Measurements from ENCODE around the gene FER. TPM values are rescaled to one million over a fixed set of nuclear protein-coding genes. Genes with fewer than 3 reads are reported as not detected.

The FER gene
- polyA plus RNA-seq, 3 donors: 2.4 to 14.7 (median 6.2) TPM

GRCh38 chr5:109163336-109163735, 415.6 kb downstream of the FER start:
- TF ChIP-seq CTCF (IDR thresholded peaks at IDR 0.05): no peak
- H3K27ac Mint-ChIP-seq: no peak overlapping the region
- intact Hi-C loops (cut with micrococcal nuclease): no loop called here
- no peaks in the 10 kb centered on the region for H3K9me3 Mint-ChIP-seq
- H3K36me3 Mint-ChIP-seq: no peaks in the 10 kb centered on the region
- Histone ChIP-seq H2AFZ (ENCODE audit: insufficient read depth, low read depth, low read length, poor library complexity, severe bottlenecking) (no peak overlapping the region), H3K4me3 (replicated peaks in 1 of 3; ENCODE audit: low read depth in 2 of 3, low read length in 3 of 3) (no peak overlapping the region), H3K27ac (ENCODE audit: low read depth in 1 of 2, low read length in 2 of 2) (no peak overlapping the region), H3K9me3 (replicated peaks in 1 of 2; ENCODE audit: control insufficient read depth in 1 of 2, insufficient read depth in 1 of 2, low read length in 2 of 2) (no peaks in the 10 kb centered on the region), H3K36me3 (replicated peaks in 1 of 2; ENCODE audit: control insufficient read depth in 1 of 2, insufficient read depth in 2 of 2, low read length in 2 of 2) (no peaks in the 10 kb centered on the region), H3K4me1 (ENCODE audit: control insufficient read depth in 1 of 2, insufficient read depth in 2 of 2, low read length in 2 of 2) (no peaks in the 10 kb centered on the region), H4K20me1 (ENCODE audit: insufficient read depth, low read length) (no peaks in the 10 kb centered on the region), H3K27me3 (ENCODE audit: control insufficient read depth in 2 of 2, insufficient read depth in 2 of 2, low read length in 2 of 2) (no peaks in the 10 kb centered on the region), H3K4me2 (replicated peaks; ENCODE audit: extremely low read depth, low read length, poor library complexity, severe bottlenecking) (no peak overlapping the region), H3K79me2 (ENCODE audit: insufficient read depth, low read length) (no peaks in the 10 kb centered on the region), H3K9ac (ENCODE audit: insufficient read depth, low read length, poor library complexity, severe bottlenecking) (no peak overlapping the region)
- H3K4me3 Mint-ChIP-seq: no peak overlapping the region
- DNase-seq: no peak
- WGBS (ENCODE audit: insufficient coverage): no CpG with 5 or more reads among the region's 4 CpGs
- no peaks in the 10 kb centered on the region for H3K4me1 Mint-ChIP-seq
- H3K27me3 Mint-ChIP-seq (ENCODE audit: low read depth in 3 of 3): peaks cover 0 to 2% (median 0%) of the 10 kb centered on the region in 3 donors

GRCh38 chr5:109164001-109164400, 416.3 kb downstream of the FER start:
- H3K36me3 Mint-ChIP-seq: no peaks in the 10 kb centered on the region
- no peak for DNase-seq
- H3K4me3 Mint-ChIP-seq: no peak overlapping the region
- Histone ChIP-seq H3K36me3 (replicated peaks in 1 of 2; ENCODE audit: control insufficient read depth in 1 of 2, insufficient read depth in 2 of 2, low read length in 2 of 2) (no peaks in the 10 kb centered on the region), H4K20me1 (ENCODE audit: insufficient read depth, low read length) (no peaks in the 10 kb centered on the region), H3K4me3 (replicated peaks in 1 of 3; ENCODE audit: low read depth in 2 of 3, low read length in 3 of 3) (no peak overlapping the region), H3K27ac (ENCODE audit: low read depth in 1 of 2, low read length in 2 of 2) (no peak overlapping the region), H3K4me2 (replicated peaks; ENCODE audit: extremely low read depth, low read length, poor library complexity, severe bottlenecking) (no peak overlapping the region), H2AFZ (ENCODE audit: insufficient read depth, low read depth, low read length, poor library complexity, severe bottlenecking) (no peak overlapping the region), H3K9me3 (replicated peaks in 1 of 2; ENCODE audit: control insufficient read depth in 1 of 2, insufficient read depth in 1 of 2, low read length in 2 of 2) (no peaks in the 10 kb centered on the region), H3K27me3 (ENCODE audit: control insufficient read depth in 2 of 2, insufficient read depth in 2 of 2, low read length in 2 of 2) (no peaks in the 10 kb centered on the region), H3K9ac (ENCODE audit: insufficient read depth, low read length, poor library complexity, severe bottlenecking) (no peak overlapping the region), H3K79me2 (ENCODE audit: insufficient read depth, low read length) (no peaks in the 10 kb centered on the region), H3K4me1 (ENCODE audit: control insufficient read depth in 1 of 2, insufficient read depth in 2 of 2, low read length in 2 of 2) (no peaks in the 10 kb centered on the region)
- no peak overlapping the region for H3K27ac Mint-ChIP-seq
- TF ChIP-seq CTCF (IDR thresholded peaks at IDR 0.05): no peak
- 100% methylated on average over 1 of the region's 2 CpGs for WGBS (ENCODE audit: insufficient coverage)
- intact Hi-C loops (cut with micrococcal nuclease): no loop called here
- H3K4me1 Mint-ChIP-seq: no peaks in the 10 kb centered on the region
- H3K27me3 Mint-ChIP-seq (ENCODE audit: low read depth in 3 of 3): peaks cover 0 to 3% (median 0%) of the 10 kb centered on the region in 3 donors
- H3K9me3 Mint-ChIP-seq: no peaks in the 10 kb centered on the region

Measured in CD14-positive monocyte (primary cell).